ENCODE results near the gene UCHL5.

GRCh38 chr1:192998536-192998935 lies 60.6 kb downstream of the UCHL5 start:
- no peak for TF ChIP-seq POLR2A (IDR thresholded peaks at IDR 0.05)
- no peak for TF ChIP-seq CTCF (IDR thresholded peaks at IDR 0.05 in 4 of 5, conservative IDR thresholded peaks at IDR 0.05 in 1 of 5)
